SU-DHL-6 (cell line): ENCODE results near the gene DOC2B.

ENCODE experiments used
- H2AFZ ChIP-seq: fragments of 200-600 bp; sonication (generic); 2 replicates; pipeline ENCODE4 v1.6.1; 2014; ENCODE audit warnings: low read depth, mild to moderate bottlenecking, moderate library complexity, mixed read lengths, antibody characterized with exemption, low read length; ENCODE audit not compliant: severe bottlenecking
- H3F3A ChIP-seq: fragments of 200-600 bp; shearing (Covaris generic); 2 replicates; pipeline ENCODE4 v1.6.0; 2016; ENCODE audit warnings: antibody characterized with exemption, mild to moderate bottlenecking; ENCODE audit not compliant: insufficient read depth
- H3K27ac ChIP-seq: fragments of 200-600 bp; sonication (generic); 2 replicates; pipeline ENCODE4 v1.5.1; 2016; ENCODE audit warnings: low read depth, mild to moderate bottlenecking, low read length, moderate library complexity, mixed read lengths
- H3K27me3 ChIP-seq: fragments of 200-600 bp; sonication (generic), shearing (Covaris generic); 2 replicates; pipeline ENCODE4 v1.6.0; 2014; ENCODE audit warnings: mild to moderate bottlenecking, low read length
- H3K36me3 ChIP-seq: fragments of 200-600 bp; sonication (generic); 2 replicates; pipeline ENCODE4 v1.6.1; 2014; ENCODE audit warnings: mild to moderate bottlenecking, low read length, mixed read lengths
- H3K4me2 ChIP-seq: fragments of 300-600, 200-600 bp; shearing (Covaris generic), sonication (generic); 2 replicates; pipeline ENCODE4 v1.6.0; 2014; ENCODE audit warnings: low read length, low read depth, mild to moderate bottlenecking; ENCODE audit not compliant: poor library complexity, severe bottlenecking
- H3K4me3 ChIP-seq: fragments of 200-600 bp; sonication (generic); 2 replicates; pipeline ENCODE4 v1.5.1; 2014; ENCODE audit warnings: antibody characterized with exemption, low read length, mild to moderate bottlenecking, mixed read lengths; ENCODE audit not compliant: insufficient read depth, poor library complexity, severe bottlenecking
- H3K79me2 ChIP-seq: fragments of 200-600 bp; sonication (generic); 2 replicates; pipeline ENCODE4 v1.6.1; 2014; ENCODE audit warnings: mild to moderate bottlenecking, low read length, moderate library complexity; ENCODE audit not compliant: insufficient read depth
- H3K9ac ChIP-seq: fragments of 200-600 bp; sonication (generic); 2 replicates; pipeline ENCODE4 v1.7.0; 2014; ENCODE audit warnings: mild to moderate bottlenecking, low read length
- H3K9me2 ChIP-seq: fragments of 200-600 bp; sonication (generic); replicated peaks from 2 replicates; pipeline ENCODE4 v1.6.1; 2014; ENCODE audit warnings: low read length; ENCODE audit not compliant: insufficient read depth
- H3K9me3 ChIP-seq: fragments of 200-600 bp; sonication (generic); 2 replicates; pipeline ENCODE4 v1.6.1; 2014; ENCODE audit warnings: low read length, mixed read lengths; ENCODE audit not compliant: insufficient read depth
- H4K20me1 ChIP-seq: fragments of 200-600 bp; sonication (generic); 2 replicates; pipeline ENCODE4 v1.6.1; 2014; ENCODE audit warnings: low read depth, mild to moderate bottlenecking, antibody characterized with exemption, low read length, moderate library complexity, mixed read lengths
- CTCF ChIP-seq: fragments of 200-600 bp; sonication (generic); IDR thresholded peaks from one replicate; pipeline ENCODE4 v1.5.1; 2017; ENCODE audit warnings: antibody characterized with exemption, mild to moderate bottlenecking, low read length, moderate library complexity; ENCODE audit not compliant: insufficient read depth, poor library complexity, severe bottlenecking
- EZH2phosphoT487 ChIP-seq: fragments of 200-600 bp; sonication (generic), shearing (Covaris generic); conservative IDR thresholded peaks from 2 replicates; pipeline ENCODE4 v1.6.1; 2018; ENCODE audit warnings: mild to moderate bottlenecking, antibody characterized with exemption, low read length, moderate library complexity, mixed read lengths

The DOC2B gene

GRCh38 chr17:146983-147761, 34.3 kb downstream of the DOC2B start:
- Histone ChIP-seq H3K9me2 (no peaks in the 10 kb centered on the region), H3K9ac (no peak overlapping the region), H3K79me2 (no peaks in the 10 kb centered on the region), H4K20me1 (no peaks in the 10 kb centered on the region), H3K4me2 (no peak overlapping the region), H2AFZ (no peak overlapping the region), H3K27me3 (no peaks in the 10 kb centered on the region), H3K36me3 (no peaks in the 10 kb centered on the region), H3K9me3 (no peaks in the 10 kb centered on the region), H3F3A (no peaks in the 10 kb centered on the region), H3K27ac (no peak overlapping the region), H3K4me3 (no peak overlapping the region)
- no peak for TF ChIP-seq CTCF
- no peak for TF ChIP-seq EZH2phosphoT487

GRCh38 chr17:146546-146945, 34.9 kb downstream of the DOC2B start:
- Histone ChIP-seq H3K27me3 (no peaks in the 10 kb centered on the region), H2AFZ (no peak overlapping the region), H3F3A (no peaks in the 10 kb centered on the region), H3K9ac (no peak overlapping the region), H3K36me3 (no peaks in the 10 kb centered on the region), H3K9me3 (no peaks in the 10 kb centered on the region), H3K79me2 (no peaks in the 10 kb centered on the region), H3K9me2 (no peaks in the 10 kb centered on the region), H3K4me2 (no peak overlapping the region), H3K4me3 (no peak overlapping the region), H3K27ac (no peak overlapping the region), H4K20me1 (no peaks in the 10 kb centered on the region)
- TF ChIP-seq EZH2phosphoT487 (no peak), CTCF (no peak)

GRCh38 chr17:145671-146541, 35.5 kb downstream of the DOC2B start:
- Histone ChIP-seq H3K36me3 (no peaks in the 10 kb centered on the region), H3K9me2 (no peaks in the 10 kb centered on the region), H3K9ac (no peak overlapping the region), H3K4me3 (no peak overlapping the region), H3K9me3 (no peaks in the 10 kb centered on the region), H3F3A (no peaks in the 10 kb centered on the region), H3K4me2 (no peak overlapping the region), H4K20me1 (no peaks in the 10 kb centered on the region), H3K27me3 (no peaks in the 10 kb centered on the region), H3K27ac (no peak overlapping the region), H3K79me2 (no peaks in the 10 kb centered on the region), H2AFZ (no peak overlapping the region)
- TF ChIP-seq CTCF (no peak), EZH2phosphoT487 (no peak)
